B cell (primary cell): ENCODE results near the gene SEZ6L2. TPM values are rescaled to one million over a fixed set of nuclear protein-coding genes. Genes with fewer than 3 reads are reported as not detected.

Experiments used
- ATAC-seq: fragments of 200-7000 bp; cut with Tn5 transposase; one replicate; pipeline ENCODE4 v1.10.0; 2021; ENCODE audit warnings: low read depth, mild to moderate bottlenecking, moderate number of reproducible peaks, moderate library complexity
- CTCF ChIA-PET: fragments of 350-600 bp; sonication (Branson Sonifier 250); formaldehyde crosslinking; loops from one replicate; lab custom pipeline; 2021; ENCODE audit warnings: antibody characterized with exemption, inconsistent platforms; lab: Charles Lee
- POLR2A ChIA-PET: fragments of 350-600 bp; sonication (Branson Sonifier 250); formaldehyde crosslinking; loops from one replicate; lab custom pipeline; 2021; ENCODE audit warnings: antibody characterized with exemption; lab: Charles Lee
- DNase-seq: peaks from one replicate; pipeline ENCODE4 v3.0.0; 2013
- H2AFZ ChIP-seq: 2 replicates; pipeline ENCODE4 v1.6.1; 2012; ENCODE audit warnings: mild to moderate bottlenecking, low read depth, low read length; ENCODE audit not compliant: insufficient read depth, poor library complexity, severe bottlenecking
- H3K27ac ChIP-seq, 2 donors: 1 replicate in 1 of 2; 2 replicates in 1 of 2; pipeline ENCODE4 v1.5.1; 2012 to 2013; ENCODE audit warnings: low read length in 2 of 2, mild to moderate bottlenecking in 2 of 2, moderate library complexity in 1 of 2
- H3K27me3 ChIP-seq, 4 experiments: fragments of 200-600 bp in 1 of 4; sonication (generic) in 1 of 4; replicated peaks in 1 of 4; 1 replicate in 2 of 4; 2 replicates in 2 of 4; pipeline versions ENCODE4 v1.6.1 to v1.7.0; 2013 to 2016; ENCODE audit warnings: low read length in 3 of 4, mild to moderate bottlenecking in 2 of 4, mixed read lengths in 1 of 4, moderate library complexity in 1 of 4; ENCODE audit not compliant: insufficient read depth in 4 of 4, control insufficient read depth in 3 of 4; ENCODE audit errors: control extremely low read depth in 1 of 4
- H3K36me3 ChIP-seq, 2 experiments: replicated peaks in 1 of 2; 1 replicate in 1 of 2; 2 replicates in 1 of 2; pipeline versions ENCODE4 v1.6.1 to v1.7.1; 2013; ENCODE audit warnings: low read length in 1 of 2; ENCODE audit not compliant: insufficient read depth in 2 of 2, control insufficient read depth in 1 of 2; ENCODE audit errors: control extremely low read depth in 1 of 2, extremely low read depth in 1 of 2
- H3K4me1 ChIP-seq, 2 donors: fragments of 200-600 bp in 1 of 2; sonication (generic) in 1 of 2; 1 replicate in 1 of 2; 2 replicates in 1 of 2; pipeline versions ENCODE4 v1.5.1 to v1.6.1; 2013 to 2017; ENCODE audit warnings: low read length in 2 of 2; ENCODE audit not compliant: control insufficient read depth in 2 of 2, insufficient read depth in 2 of 2
- H3K4me2 ChIP-seq: replicated peaks from 2 replicates; pipeline ENCODE3; 2012; ENCODE audit warnings: mild to moderate bottlenecking, low read depth, low read length; ENCODE audit not compliant: poor library complexity, severe bottlenecking
- H3K4me3 ChIP-seq, 5 experiments: fragments of 200-600 bp in 1 of 5; sonication (generic) in 1 of 5; 1 replicate in 3 of 5; 2 replicates in 2 of 5; pipeline versions ENCODE4 v1.5.1 to v1.7.0; 2011 to 2016; ENCODE audit warnings: low read length in 4 of 5, mild to moderate bottlenecking in 4 of 5, low read depth in 2 of 5, control low read depth in 1 of 5, moderate library complexity in 1 of 5; ENCODE audit not compliant: insufficient read depth in 1 of 5; ENCODE audit errors: control extremely low read depth in 1 of 5, extremely low read depth in 1 of 5
- H3K79me2 ChIP-seq: fragments of 200-600 bp; sonication (generic); one replicate; pipeline ENCODE4 v1.6.0; 2016; ENCODE audit warnings: low read length; ENCODE audit not compliant: control insufficient read depth, insufficient read depth
- H3K9ac ChIP-seq: fragments of 200-600 bp; sonication (generic); 2 replicates; pipeline ENCODE4 v1.6.1; 2017; ENCODE audit warnings: mild to moderate bottlenecking, low read length, moderate library complexity
- H3K9me3 ChIP-seq, 3 donors: one replicate each; pipeline versions ENCODE4 v1.6.1 to v1.7.1; 2013; ENCODE audit warnings: low read length in 2 of 3; ENCODE audit not compliant: control insufficient read depth in 2 of 3, insufficient read depth in 1 of 3; ENCODE audit errors: control extremely low read depth in 1 of 3
- H4K20me1 ChIP-seq: 2 replicates; pipeline ENCODE4 v1.6.0; 2012; ENCODE audit warnings: mild to moderate bottlenecking, low read length; ENCODE audit not compliant: insufficient read depth, control insufficient read depth, poor library complexity, severe bottlenecking
- H3K27ac Mint-ChIP-seq: one replicate; pipeline ENCODE4 v1.8.0; 2021; ENCODE audit warnings: mixed read lengths
- H3K27me3 Mint-ChIP-seq: one replicate; pipeline ENCODE4 v1.8.0; 2021; ENCODE audit warnings: mixed read lengths
- H3K4me1 Mint-ChIP-seq: one replicate; pipeline ENCODE4 v1.8.0; 2021; ENCODE audit warnings: mixed read lengths
- H3K4me3 Mint-ChIP-seq: one replicate; pipeline ENCODE4 v1.8.0; 2021; ENCODE audit warnings: mixed read lengths
- H3K9me3 Mint-ChIP-seq: one replicate; pipeline ENCODE4 v1.8.0; 2022; ENCODE audit warnings: mixed read lengths; ENCODE audit not compliant: insufficient read depth
- CTCF ChIP-seq: fragments of 200-600 bp; IDR thresholded peaks from one replicate; pipeline ENCODE4 v1.8.0; 2022; ENCODE audit warnings: antibody characterized with exemption, mild to moderate bottlenecking
- EZH2 ChIP-seq: IDR thresholded peaks from 2 replicates; pipeline ENCODE4 v1.6.1; 2012; ENCODE audit warnings: borderline replicate concordance, low read depth, mild to moderate bottlenecking, moderate library complexity, low read length; ENCODE audit not compliant: insufficient read depth, poor library complexity, severe bottlenecking
- whole genome bisulfite sequencing: methylation state at CpG from one replicate; pipeline ENCODE4 v1.1.5; 2013; ENCODE audit warnings: missing lambda C conversion rate; ENCODE audit not compliant: insufficient coverage; 5-methylcytosine and 5-hydroxymethylcytosine counted together
- intact Hi-C: fragments of 100-400 bp; cut with micrococcal nuclease; formaldehyde crosslinking; loops from one replicate; pipeline ENCODE4 v1.10.0; 2022
- polyA plus RNA-seq: library from polyadenylated mRNA; depleted of rRNA; stranded (reverse); fragments of >200 nt; gene quantifications from 2 replicates; pipeline ENCODE4 v1.2.3, GENCODE V29; 2012
- total RNA-seq, 2 donors: library from RNA; stranded (reverse); fragments of 120-200 nt in 1 of 2; gene quantifications; 1 replicate in 1 of 2; 2 replicates in 1 of 2; pipeline versions ENCODE4 v1.2.3 to v1.2.4, GENCODE V29; 2013 to 2022

Gene SEZ6L2
- total and polyA plus RNA-seq, 2 donors (not counting 1 experiment from before 2014, with no cell fraction given), result 0.10 TPM; not detected in 1

- H3K4me3 Mint-ChIP-seq, result no peak overlapping the region
- no peak overlapping the region for H2AFZ ChIP-seq
- H3K9me3 ChIP-seq, result no peaks in the 10 kb centered on the region
- ATAC-seq (no peak), DNase-seq (no peak)
- POLR2A ChIA-PET, result no interaction called here
- H3K9me3 Mint-ChIP-seq, result no peaks in the 10 kb centered on the region
- CTCF ChIA-PET, result no interaction called here
- intact Hi-C loops, result loop anchor here (10.0 kb wide), 1 partner anchor 215 kb away; no protein-coding TSS in a partner anchor
- no peaks in the 10 kb centered on the region for H3K27me3 Mint-ChIP-seq
- H3K4me3 ChIP-seq, result no peak overlapping the region
- H3K36me3 ChIP-seq, result peaks cover 0 to 10% of the 10 kb centered on the region in 2 experiments
- no peaks in the 10 kb centered on the region for H3K27me3 ChIP-seq
- H3K9ac ChIP-seq, result no peak overlapping the region
- H3K27ac Mint-ChIP-seq, result no peak overlapping the region
- WGBS, result 70% methylated on average over 1 of the region's 2 CpGs
- H4K20me1 ChIP-seq, result no peaks in the 10 kb centered on the region
- TF ChIP-seq CTCF (no peak), EZH2 (no peak)
- H3K4me1 Mint-ChIP-seq, result peaks cover 3% of the 10 kb centered on the region
- H3K79me2 ChIP-seq, result no peaks in the 10 kb centered on the region
- no peaks in the 10 kb centered on the region for H3K4me1 ChIP-seq
- H3K27ac ChIP-seq, result no peak overlapping the region
- no peak overlapping the region for H3K4me2 ChIP-seq
These were observed 10.0 kb upstream of the SEZ6L2 start for GRCh38 chr16:29909391-29909790.

- Histone ChIP-seq H3K9ac (no peak overlapping the region), H3K4me2 (no peak overlapping the region), H3K27me3 (no peaks in the 10 kb centered on the region), H3K36me3 (peaks cover 0 to 10% of the 10 kb centered on the region in 2 experiments), H3K4me3 (no peak overlapping the region), H2AFZ (no peak overlapping the region), H3K27ac (no peak overlapping the region), H4K20me1 (no peaks in the 10 kb centered on the region), H3K79me2 (no peaks in the 10 kb centered on the region), H3K9me3 (no peaks in the 10 kb centered on the region), H3K4me1 (no peaks in the 10 kb centered on the region)
- intact Hi-C loops, result loop anchor here (10.0 kb wide), 1 partner anchor 214 kb away; no protein-coding TSS in a partner anchor
- TF ChIP-seq EZH2 (no peak), CTCF (no peak)
- no peak overlapping the region for H3K27ac Mint-ChIP-seq
- DNase-seq (no peak), ATAC-seq (no peak)
- H3K4me1 Mint-ChIP-seq, result peaks cover 3% of the 10 kb centered on the region
- H3K27me3 Mint-ChIP-seq, result no peaks in the 10 kb centered on the region
- ChIA-PET CTCF (no interaction called here), POLR2A (interaction anchor here (0.5 kb wide), 1 partner anchor 1577 kb away, joined by 4 read pairs; no protein-coding TSS in a partner anchor)
- no peak overlapping the region for H3K4me3 Mint-ChIP-seq
- H3K9me3 Mint-ChIP-seq, result no peaks in the 10 kb centered on the region
- WGBS, result no CpG with 5 or more reads among the region's 2 CpGs
These were observed 9.4 kb upstream of the SEZ6L2 start for GRCh38 chr16:29908719-29909220.
